H1 (cell line): ENCODE results near the gene ANKRD40. TPM values are rescaled to one million over a fixed set of nuclear protein-coding genes. Genes with fewer than 3 reads are reported as not detected.

Experiments used
- CEBPB ChIP-seq: IDR thresholded peaks from 2 replicates; pipeline ENCODE4 v1.6.1; 2012; ENCODE audit warnings: low read depth, low read length
- CREB1 ChIP-seq: IDR thresholded peaks from 2 replicates; pipeline ENCODE4 v1.6.1; 2012; ENCODE audit warnings: inconsistent platforms
- JUN ChIP-seq: IDR thresholded peaks from 2 replicates; pipeline ENCODE4 v1.6.1; 2011; ENCODE audit warnings: low read depth, mild to moderate bottlenecking, improper control_type of control experiment, low read length
- POU5F1 ChIP-seq: IDR thresholded peaks from 2 replicates; pipeline ENCODE4 v1.6.1; 2011; ENCODE audit warnings: low read depth, mild to moderate bottlenecking, low read length, moderate library complexity
- TAF1 ChIP-seq: IDR thresholded peaks from 2 replicates; pipeline ENCODE4 v1.6.1; 2011; ENCODE audit warnings: mild to moderate bottlenecking, low read depth, low read length
- TEAD4 ChIP-seq: IDR thresholded peaks from 2 replicates; pipeline ENCODE4 v1.6.1; 2012; ENCODE audit warnings: low read depth, low read length, inconsistent platforms, mixed read lengths
- ZNF274 ChIP-seq: IDR thresholded peaks from 2 replicates; pipeline ENCODE4 v1.7.0; 2012; ENCODE audit warnings: low read length, borderline replicate concordance; ENCODE audit errors: extremely low read depth
- polyA plus RNA-seq, 7 experiments: library from polyadenylated mRNA; depleted of rRNA in 3 of 7; stranded (reverse) in 5 of 7; unstranded in 2 of 7; fragments of >200 nt in 5 of 7; fragments of 200-250 nt in 2 of 7; gene quantifications; 1 replicate in 5 of 7; 2 replicates in 1 of 7; 4 replicates in 1 of 7; pipeline versions ENCODE4 v1.2.1 to v1.2.3, GENCODE V29; 2011 to 2013; ENCODE audit warnings: missing spikeins in 2 of 7, mixed read lengths in 2 of 7
- total RNA-seq: library from RNA; stranded (reverse); fragmentation: NEBNext Ultra II Directional; extraction: Animal tissue kit (Norgen Biotek cat#: 25700); gene quantifications from 2 replicates; pipeline ENCODE4 v1.2.1, GENCODE V29; 2021
- TF ChIP-seq, protein P1 (sequence below): fragments of 300-600 bp; sonication (generic); IDR thresholded peaks from 2 replicates; pipeline ENCODE4 v1.7.1; 2012; ENCODE audit warnings: low read length, moderate library complexity, mild to moderate bottlenecking, inconsistent platforms; ENCODE audit not compliant: insufficient replicate concordance
- TF ChIP-seq, protein P2 (sequence below), 3 experiments: IDR thresholded peaks; 1 replicate in 2 of 3; 2 replicates in 1 of 3; pipeline versions ENCODE4 v1.5.1 to v1.6.1; 2011; ENCODE audit warnings: low read length in 3 of 3, mild to moderate bottlenecking in 3 of 3, inconsistent platforms in 2 of 3, low read depth in 1 of 3, moderate library complexity in 1 of 3; ENCODE audit not compliant: insufficient read depth in 1 of 3; ENCODE audit errors: control extremely low read depth in 1 of 3
- TF ChIP-seq, protein P3 (sequence below): IDR thresholded peaks from 2 replicates; pipeline ENCODE4 v1.6.1; 2012; ENCODE audit warnings: inconsistent platforms

Gene ANKRD40
- total and polyA plus RNA-seq, 2 of the 8 experiments (the other 6 are each of a cell fraction or from before 2014, with no cell fraction given) = 26.1 to 50.1 TPM

DNA sequence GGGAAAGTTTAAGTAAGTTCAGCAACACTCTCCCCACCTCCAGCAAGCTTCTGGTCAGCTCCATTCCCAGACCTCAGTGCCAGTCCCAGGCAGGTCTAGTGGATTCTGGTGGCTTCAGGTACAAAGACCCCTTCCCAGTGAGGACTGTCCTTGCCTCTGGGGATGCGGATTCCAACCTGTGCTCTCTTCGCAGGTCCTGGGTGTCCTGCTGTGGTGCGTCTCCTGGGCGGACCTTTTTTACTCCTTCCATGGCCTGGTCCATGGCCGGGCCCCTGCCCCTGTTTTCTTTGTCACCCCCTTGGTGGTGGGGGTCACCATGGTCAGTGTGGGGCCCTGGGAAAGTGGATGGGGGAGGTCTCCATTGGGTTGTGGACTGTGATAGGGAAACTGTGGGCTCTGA, 51.2 kb downstream of the ANKRD40 start (continued):
- TF ChIP-seq, protein P1, sequence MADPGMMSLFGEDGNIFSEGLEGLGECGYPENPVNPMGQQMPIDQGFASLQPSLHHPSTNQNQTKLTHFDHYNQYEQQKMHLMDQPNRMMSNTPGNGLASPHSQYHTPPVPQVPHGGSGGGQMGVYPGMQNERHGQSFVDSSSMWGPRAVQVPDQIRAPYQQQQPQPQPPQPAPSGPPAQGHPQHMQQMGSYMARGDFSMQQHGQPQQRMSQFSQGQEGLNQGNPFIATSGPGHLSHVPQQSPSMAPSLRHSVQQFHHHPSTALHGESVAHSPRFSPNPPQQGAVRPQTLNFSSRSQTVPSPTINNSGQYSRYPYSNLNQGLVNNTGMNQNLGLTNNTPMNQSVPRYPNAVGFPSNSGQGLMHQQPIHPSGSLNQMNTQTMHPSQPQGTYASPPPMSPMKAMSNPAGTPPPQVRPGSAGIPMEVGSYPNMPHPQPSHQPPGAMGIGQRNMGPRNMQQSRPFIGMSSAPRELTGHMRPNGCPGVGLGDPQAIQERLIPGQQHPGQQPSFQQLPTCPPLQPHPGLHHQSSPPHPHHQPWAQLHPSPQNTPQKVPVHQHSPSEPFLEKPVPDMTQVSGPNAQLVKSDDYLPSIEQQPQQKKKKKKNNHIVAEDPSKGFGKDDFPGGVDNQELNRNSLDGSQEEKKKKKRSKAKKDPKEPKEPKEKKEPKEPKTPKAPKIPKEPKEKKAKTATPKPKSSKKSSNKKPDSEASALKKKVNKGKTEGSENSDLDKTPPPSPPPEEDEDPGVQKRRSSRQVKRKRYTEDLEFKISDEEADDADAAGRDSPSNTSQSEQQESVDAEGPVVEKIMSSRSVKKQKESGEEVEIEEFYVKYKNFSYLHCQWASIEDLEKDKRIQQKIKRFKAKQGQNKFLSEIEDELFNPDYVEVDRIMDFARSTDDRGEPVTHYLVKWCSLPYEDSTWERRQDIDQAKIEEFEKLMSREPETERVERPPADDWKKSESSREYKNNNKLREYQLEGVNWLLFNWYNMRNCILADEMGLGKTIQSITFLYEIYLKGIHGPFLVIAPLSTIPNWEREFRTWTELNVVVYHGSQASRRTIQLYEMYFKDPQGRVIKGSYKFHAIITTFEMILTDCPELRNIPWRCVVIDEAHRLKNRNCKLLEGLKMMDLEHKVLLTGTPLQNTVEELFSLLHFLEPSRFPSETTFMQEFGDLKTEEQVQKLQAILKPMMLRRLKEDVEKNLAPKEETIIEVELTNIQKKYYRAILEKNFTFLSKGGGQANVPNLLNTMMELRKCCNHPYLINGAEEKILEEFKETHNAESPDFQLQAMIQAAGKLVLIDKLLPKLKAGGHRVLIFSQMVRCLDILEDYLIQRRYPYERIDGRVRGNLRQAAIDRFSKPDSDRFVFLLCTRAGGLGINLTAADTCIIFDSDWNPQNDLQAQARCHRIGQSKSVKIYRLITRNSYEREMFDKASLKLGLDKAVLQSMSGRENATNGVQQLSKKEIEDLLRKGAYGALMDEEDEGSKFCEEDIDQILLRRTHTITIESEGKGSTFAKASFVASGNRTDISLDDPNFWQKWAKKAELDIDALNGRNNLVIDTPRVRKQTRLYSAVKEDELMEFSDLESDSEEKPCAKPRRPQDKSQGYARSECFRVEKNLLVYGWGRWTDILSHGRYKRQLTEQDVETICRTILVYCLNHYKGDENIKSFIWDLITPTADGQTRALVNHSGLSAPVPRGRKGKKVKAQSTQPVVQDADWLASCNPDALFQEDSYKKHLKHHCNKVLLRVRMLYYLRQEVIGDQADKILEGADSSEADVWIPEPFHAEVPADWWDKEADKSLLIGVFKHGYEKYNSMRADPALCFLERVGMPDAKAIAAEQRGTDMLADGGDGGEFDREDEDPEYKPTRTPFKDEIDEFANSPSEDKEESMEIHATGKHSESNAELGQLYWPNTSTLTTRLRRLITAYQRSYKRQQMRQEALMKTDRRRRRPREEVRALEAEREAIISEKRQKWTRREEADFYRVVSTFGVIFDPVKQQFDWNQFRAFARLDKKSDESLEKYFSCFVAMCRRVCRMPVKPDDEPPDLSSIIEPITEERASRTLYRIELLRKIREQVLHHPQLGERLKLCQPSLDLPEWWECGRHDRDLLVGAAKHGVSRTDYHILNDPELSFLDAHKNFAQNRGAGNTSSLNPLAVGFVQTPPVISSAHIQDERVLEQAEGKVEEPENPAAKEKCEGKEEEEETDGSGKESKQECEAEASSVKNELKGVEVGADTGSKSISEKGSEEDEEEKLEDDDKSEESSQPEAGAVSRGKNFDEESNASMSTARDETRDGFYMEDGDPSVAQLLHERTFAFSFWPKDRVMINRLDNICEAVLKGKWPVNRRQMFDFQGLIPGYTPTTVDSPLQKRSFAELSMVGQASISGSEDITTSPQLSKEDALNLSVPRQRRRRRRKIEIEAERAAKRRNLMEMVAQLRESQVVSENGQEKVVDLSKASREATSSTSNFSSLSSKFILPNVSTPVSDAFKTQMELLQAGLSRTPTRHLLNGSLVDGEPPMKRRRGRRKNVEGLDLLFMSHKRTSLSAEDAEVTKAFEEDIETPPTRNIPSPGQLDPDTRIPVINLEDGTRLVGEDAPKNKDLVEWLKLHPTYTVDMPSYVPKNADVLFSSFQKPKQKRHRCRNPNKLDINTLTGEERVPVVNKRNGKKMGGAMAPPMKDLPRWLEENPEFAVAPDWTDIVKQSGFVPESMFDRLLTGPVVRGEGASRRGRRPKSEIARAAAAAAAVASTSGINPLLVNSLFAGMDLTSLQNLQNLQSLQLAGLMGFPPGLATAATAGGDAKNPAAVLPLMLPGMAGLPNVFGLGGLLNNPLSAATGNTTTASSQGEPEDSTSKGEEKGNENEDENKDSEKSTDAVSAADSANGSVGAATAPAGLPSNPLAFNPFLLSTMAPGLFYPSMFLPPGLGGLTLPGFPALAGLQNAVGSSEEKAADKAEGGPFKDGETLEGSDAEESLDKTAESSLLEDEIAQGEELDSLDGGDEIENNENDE = no peak
- no peak for TF ChIP-seq JUN
- TF ChIP-seq CREB1 = no peak
- no peak for TF ChIP-seq ZNF274
- TF ChIP-seq, protein P2, sequence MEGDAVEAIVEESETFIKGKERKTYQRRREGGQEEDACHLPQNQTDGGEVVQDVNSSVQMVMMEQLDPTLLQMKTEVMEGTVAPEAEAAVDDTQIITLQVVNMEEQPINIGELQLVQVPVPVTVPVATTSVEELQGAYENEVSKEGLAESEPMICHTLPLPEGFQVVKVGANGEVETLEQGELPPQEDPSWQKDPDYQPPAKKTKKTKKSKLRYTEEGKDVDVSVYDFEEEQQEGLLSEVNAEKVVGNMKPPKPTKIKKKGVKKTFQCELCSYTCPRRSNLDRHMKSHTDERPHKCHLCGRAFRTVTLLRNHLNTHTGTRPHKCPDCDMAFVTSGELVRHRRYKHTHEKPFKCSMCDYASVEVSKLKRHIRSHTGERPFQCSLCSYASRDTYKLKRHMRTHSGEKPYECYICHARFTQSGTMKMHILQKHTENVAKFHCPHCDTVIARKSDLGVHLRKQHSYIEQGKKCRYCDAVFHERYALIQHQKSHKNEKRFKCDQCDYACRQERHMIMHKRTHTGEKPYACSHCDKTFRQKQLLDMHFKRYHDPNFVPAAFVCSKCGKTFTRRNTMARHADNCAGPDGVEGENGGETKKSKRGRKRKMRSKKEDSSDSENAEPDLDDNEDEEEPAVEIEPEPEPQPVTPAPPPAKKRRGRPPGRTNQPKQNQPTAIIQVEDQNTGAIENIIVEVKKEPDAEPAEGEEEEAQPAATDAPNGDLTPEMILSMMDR (IDR thresholded peaks at IDR 0.05; ENCODE audit: control extremely low read depth in 1 of 3, insufficient read depth in 1 of 3, low read depth in 1 of 3, low read length in 3 of 3) = no peak
- TF ChIP-seq TAF1 = no peak
- TF ChIP-seq CEBPB = no peak
- no peak for TF ChIP-seq TEAD4
- TF ChIP-seq, protein P3, sequence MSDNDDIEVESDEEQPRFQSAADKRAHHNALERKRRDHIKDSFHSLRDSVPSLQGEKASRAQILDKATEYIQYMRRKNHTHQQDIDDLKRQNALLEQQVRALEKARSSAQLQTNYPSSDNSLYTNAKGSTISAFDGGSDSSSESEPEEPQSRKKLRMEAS = no peak
- TF ChIP-seq POU5F1 = no peak
